Upper lobe of right lung (tissue), 1 donor: ENCODE results near the gene SSBP2. TPM values are rescaled to one million over a fixed set of nuclear protein-coding genes. Genes with fewer than 3 reads are reported as not detected.

ENCODE experiments used
- ATAC-seq: fragments of 200-7000 bp; cut with Tn5 transposase; one replicate; pipeline ENCODE4 v1.9.1; 2020; ENCODE audit warnings: mild to moderate bottlenecking, moderate library complexity
- DNase-seq: peaks from one replicate; pipeline ENCODE4 v3.0.0-alpha.2; 2020
- H3K27ac ChIP-seq: fragments of 200-600 bp; one replicate; pipeline ENCODE4 v1.8.0; 2022
- H3K27me3 ChIP-seq: fragments of 200-600 bp; one replicate; pipeline ENCODE4 v1.8.0; 2022; ENCODE audit warnings: mild to moderate bottlenecking
- H3K36me3 ChIP-seq: fragments of 200-600 bp; one replicate; pipeline ENCODE4 v1.8.0; 2022
- H3K4me1 ChIP-seq: fragments of 200-600 bp; one replicate; pipeline ENCODE4 v1.8.0; 2022
- H3K4me3 ChIP-seq: fragments of 200-600 bp; one replicate; pipeline ENCODE4 v1.8.0; 2022; ENCODE audit warnings: mild to moderate bottlenecking
- H3K9me3 ChIP-seq: fragments of 200-600 bp; one replicate; pipeline ENCODE4 v1.8.0; 2022
- CTCF ChIP-seq: fragments of 200-600 bp; IDR thresholded peaks from one replicate; pipeline ENCODE4 v1.8.0; 2022; ENCODE audit warnings: antibody characterized with exemption
- intact Hi-C: fragments of 100-400 bp; cut with DNase I; formaldehyde crosslinking; loops from one replicate; pipeline ENCODE4 v1.11.0; 2022
- total RNA-seq: library from RNA; stranded (reverse); fragmentation: NEBNext Ultra II Directional; extraction: Animal tissue kit (Norgen Biotek cat#: 25700); gene quantifications from one replicate; pipeline ENCODE4 v1.2.1, GENCODE V29; 2021
- donor health status: DM: no; HTN: yes; CAD: no; lungs with severe emphysema.

The SSBP2 gene
- total RNA-seq, 1 donor from 2014 or later, result 43.8 TPM

DNA sequence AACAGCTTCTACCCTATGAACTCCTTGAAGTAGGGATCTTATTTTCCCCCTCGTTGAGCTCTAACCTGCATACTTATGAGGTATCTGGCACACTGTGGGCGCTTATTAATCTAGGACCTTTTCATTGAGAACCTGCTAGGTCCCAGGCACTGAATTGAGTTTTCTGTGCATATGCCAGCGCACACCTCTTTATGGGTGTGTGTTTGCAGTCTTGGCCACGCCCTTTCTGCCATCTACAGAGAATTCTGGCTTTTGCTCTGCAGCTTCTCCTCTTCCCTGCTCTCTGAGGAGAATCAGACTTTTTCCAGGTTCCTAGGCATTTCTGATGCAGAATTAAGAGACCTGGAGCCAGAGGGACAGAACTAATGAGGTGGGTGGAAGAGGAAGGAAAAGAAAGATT, 25.4 kb upstream of the SSBP2 start:
- no peak for ATAC-seq
- no peaks in the 10 kb centered on the region for H3K36me3 ChIP-seq
- intact Hi-C loops, result no loop called here

DNA sequence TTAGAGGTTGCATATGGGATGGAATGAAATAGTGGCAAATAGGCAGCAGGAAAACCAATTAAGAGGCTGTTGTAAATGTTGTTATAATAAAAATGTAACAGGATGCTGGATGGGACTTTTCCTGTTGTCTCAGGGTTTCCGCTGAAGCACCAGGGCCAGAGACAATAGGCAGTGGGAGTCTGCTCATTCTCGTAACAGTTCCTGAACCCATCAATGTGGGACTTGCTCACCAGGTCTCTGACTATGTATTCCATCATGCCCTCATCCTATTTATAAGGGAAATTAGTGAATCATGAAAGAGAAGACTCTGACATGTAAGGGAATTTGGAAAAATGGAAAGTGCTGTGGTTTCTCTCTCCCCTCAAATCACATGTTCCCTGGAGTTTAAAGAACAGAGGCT, 23.5 kb upstream of the SSBP2 start:
- Histone ChIP-seq H3K27me3 (no peaks in the 10 kb centered on the region), H3K27ac (no peak overlapping the region), H3K9me3 (no peaks in the 10 kb centered on the region), H3K4me3 (no peak overlapping the region), H3K36me3 (no peaks in the 10 kb centered on the region), H3K4me1 (peaks cover 11% of the 10 kb centered on the region)
- TF ChIP-seq CTCF, result no peak
- ATAC-seq (no peak), DNase-seq (no peak)
- intact Hi-C loops, result no loop called here

More for the DNA sequence above, 25.4 kb upstream of the SSBP2 start:
- Histone ChIP-seq H3K4me3 (no peak overlapping the region), H3K27me3 (no peaks in the 10 kb centered on the region), H3K27ac (no peak overlapping the region), H3K9me3 (no peaks in the 10 kb centered on the region), H3K4me1 (peaks cover 19% of the 10 kb centered on the region)
- DNase-seq, result no peak
- TF ChIP-seq CTCF, result no peak

- Histone ChIP-seq H3K36me3 (no peaks in the 10 kb centered on the region), H3K4me1 (peaks cover 5% of the 10 kb centered on the region), H3K27ac (no peak overlapping the region), H3K4me3 (no peak overlapping the region), H3K9me3 (no peaks in the 10 kb centered on the region), H3K27me3 (no peaks in the 10 kb centered on the region)
- no peak for TF ChIP-seq CTCF
- intact Hi-C loops, result no loop called here
- DNase-seq (no peak), ATAC-seq (no peak)
These were observed 22.7 kb upstream of the SSBP2 start for GRCh38 chr5:81773574-81773973.

DNA sequence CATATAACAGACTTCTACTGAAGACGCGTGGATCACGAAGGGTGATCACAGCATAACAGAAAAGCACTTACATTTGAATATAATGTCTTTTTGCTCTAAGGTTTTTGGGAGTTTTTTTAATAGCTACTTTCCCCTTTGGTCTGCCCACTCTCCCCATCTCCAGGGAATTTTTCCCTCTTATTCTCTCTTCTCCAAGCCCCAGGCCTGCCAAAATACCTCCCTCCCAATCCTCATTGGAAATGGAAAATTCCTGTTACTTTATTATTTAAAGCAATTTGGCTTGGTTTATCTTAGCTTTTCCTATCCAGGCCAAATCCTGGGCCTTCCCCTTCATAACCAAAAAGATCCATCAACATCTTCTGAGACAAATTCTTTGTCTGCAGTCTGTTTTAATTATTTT, 22.3 kb upstream of the SSBP2 start:
- Histone ChIP-seq H3K4me3 (no peak overlapping the region), H3K4me1 (peaks cover 1% of the 10 kb centered on the region), H3K27ac (no peak overlapping the region), H3K9me3 (no peaks in the 10 kb centered on the region), H3K36me3 (no peaks in the 10 kb centered on the region), H3K27me3 (no peaks in the 10 kb centered on the region)
- intact Hi-C loops, result no loop called here
- no peak for TF ChIP-seq CTCF
- DNase-seq, result no peak
- no peak for ATAC-seq

DNA sequence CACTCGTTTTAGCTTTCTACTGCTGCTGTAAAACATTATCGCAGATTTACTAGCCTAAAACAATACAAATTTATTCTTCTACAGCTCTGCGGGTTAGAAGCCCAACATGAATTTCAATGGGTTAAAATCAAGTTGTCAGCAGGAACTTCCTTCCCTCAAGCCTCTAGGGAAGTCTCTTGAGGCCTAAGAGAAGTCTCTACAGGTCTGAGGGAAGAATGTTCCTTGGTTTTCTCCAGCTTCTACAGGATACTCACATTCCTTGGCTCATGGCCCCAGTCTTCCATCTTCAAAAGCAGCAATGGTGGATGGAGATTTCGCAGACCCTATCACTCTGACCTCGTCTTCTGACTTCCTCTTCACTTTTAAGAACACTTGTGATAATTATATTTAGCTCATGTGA, 21.6 kb upstream of the SSBP2 start:
- Histone ChIP-seq H3K4me3 (no peak overlapping the region), H3K4me1 (no peaks in the 10 kb centered on the region), H3K27me3 (no peaks in the 10 kb centered on the region), H3K9me3 (no peaks in the 10 kb centered on the region), H3K36me3 (no peaks in the 10 kb centered on the region), H3K27ac (no peak overlapping the region)
- DNase-seq, result no peak
- no peak for TF ChIP-seq CTCF
- intact Hi-C loops, result no loop called here
- ATAC-seq, result no peak

DNA sequence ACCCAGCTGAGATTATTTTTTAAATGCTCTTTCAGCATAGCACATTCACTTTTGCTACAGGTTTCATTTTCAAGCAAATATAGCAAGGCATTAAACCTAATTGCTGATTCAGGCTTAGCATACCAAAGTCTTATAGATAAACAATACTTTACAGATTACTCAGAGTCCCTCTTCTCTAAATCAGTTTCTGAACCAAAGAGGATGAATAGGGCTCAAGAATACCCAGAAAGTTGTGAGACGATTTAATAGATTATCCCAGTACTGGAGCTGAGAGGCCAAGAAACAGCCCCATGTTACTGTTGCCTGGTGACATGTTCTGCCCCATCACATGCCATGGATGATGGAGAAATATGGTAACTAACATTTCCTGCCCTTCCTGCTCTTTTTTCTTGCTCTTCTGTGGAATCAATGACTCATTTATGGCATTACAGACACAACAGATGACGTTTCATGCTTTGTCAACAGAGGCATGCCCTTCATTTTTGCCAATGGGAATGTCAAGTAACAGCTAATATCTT, 18.1 kb upstream of the SSBP2 start:
- H3K27ac ChIP-seq, result no peak overlapping the region
- H3K27me3 ChIP-seq, result no peaks in the 10 kb centered on the region
- intact Hi-C loops, result no loop called here
- H3K9me3 ChIP-seq, result no peaks in the 10 kb centered on the region
- no peak for TF ChIP-seq CTCF
- DNase-seq (no peak), ATAC-seq (no peak)
- H3K4me1 ChIP-seq, result no peaks in the 10 kb centered on the region
- no peak overlapping the region for H3K4me3 ChIP-seq
- H3K36me3 ChIP-seq, result no peaks in the 10 kb centered on the region
